Right lobe of liver (tissue), 6 donors: ENCODE data around the gene ERICH3. TPM values are rescaled to one million over a fixed set of nuclear protein-coding genes. Genes with fewer than 3 reads are reported as not detected.

Experiments used
- ATAC-seq, 4 donors: fragments of 200-7000 bp; cut with Tn5 transposase; one replicate each; pipeline ENCODE4 v1.9.1; 2020; ENCODE audit warnings: mild to moderate bottlenecking in 4 of 4, moderate library complexity in 4 of 4
- DNase-seq, 3 donors: peaks; one replicate each; pipeline ENCODE4 v3.0.0-alpha.2; 2020
- H3K27ac ChIP-seq, 3 donors: fragments of 200-600 bp; one replicate each; pipeline ENCODE4 v1.8.0; 2022
- H3K27me3 ChIP-seq, 2 donors: fragments of 200-600 bp; one replicate each; pipeline ENCODE4 v1.8.0; 2022
- H3K36me3 ChIP-seq, 4 donors: fragments of 200-600 bp; sonication (generic) in 1 of 4; one replicate each; pipeline versions ENCODE4 v1.5.1 to v1.8.0; 2017 to 2022; ENCODE audit warnings: control low read depth in 1 of 4
- H3K4me1 ChIP-seq, 4 donors: fragments of 200-600 bp; sonication (generic) in 1 of 4; one replicate each; pipeline versions ENCODE4 v1.5.1 to v1.8.0; 2017 to 2022; ENCODE audit warnings: control low read depth in 1 of 4
- H3K4me3 ChIP-seq, 3 donors: fragments of 200-600 bp; one replicate each; pipeline ENCODE4 v1.8.0; 2022
- H3K9me3 ChIP-seq, 4 donors: fragments of 200-600 bp; sonication (generic) in 1 of 4; one replicate each; pipeline versions ENCODE4 v1.5.1 to v1.8.0; 2017 to 2022; ENCODE audit warnings: control low read depth in 1 of 4
- POLR2A ChIP-seq: fragments of 450-650 bp; IDR thresholded peaks from one replicate; pipeline ENCODE4 v1.6.1; 2017; ENCODE audit warnings: antibody characterized with exemption, mild to moderate bottlenecking
- WGBS: methylation state at CpG from one replicate; pipeline ENCODE4 v1.1.6; 2018; ENCODE audit warnings: low coverage, low lambda C conversion rate; ENCODE audit not compliant: insufficient coverage; ENCODE audit errors: missing lambda C conversion rate; 5-methylcytosine and 5-hydroxymethylcytosine counted together
- intact Hi-C, 2 donors: fragments of 100-400 bp; cut with DNase I; formaldehyde crosslinking; loops; one replicate each; pipeline versions ENCODE4 v1.11.2 to v1.14.1; 2022
- total RNA-seq, 6 experiments: library from RNA; depleted of rRNA in 2 of 6; stranded (reverse); fragments of >200 nt in 2 of 6; fragmentation: NEBNext Ultra II Directional in 3 of 6; extraction: Animal tissue kit (Norgen Biotek cat#: 25700) in 3 of 6; gene quantifications; one replicate each; pipeline versions ENCODE4 v1.1.0 to v1.2.4, GENCODE V29; 2016 to 2023
- TF ChIP-seq, protein P1 (sequence below), 4 donors: fragments of 200-600 bp in 3 of 4; fragments of 450-650 bp in 1 of 4; IDR thresholded peaks; one replicate each; pipeline versions ENCODE4 v1.5.1 to v1.8.0; 2016 to 2022; ENCODE audit warnings: antibody characterized with exemption in 4 of 4, mild to moderate bottlenecking in 2 of 4
- donor health status: DM: no; HTN: yes; CAD: no.
- donor health status: DM: no; HTN: no; CAD: no.
- donor health status: DM: no; HTN: no; CAD: no.
- donor health status: DM: no; HTN: yes; CAD: no.
- donor health status: DM: no; HTN: yes; CAD: no.

ERICH3 gene
- total RNA-seq, 6 experiments from 2014 or later: 0.06 to 0.51 (median 0.14) TPM; not detected in 2

DNA sequence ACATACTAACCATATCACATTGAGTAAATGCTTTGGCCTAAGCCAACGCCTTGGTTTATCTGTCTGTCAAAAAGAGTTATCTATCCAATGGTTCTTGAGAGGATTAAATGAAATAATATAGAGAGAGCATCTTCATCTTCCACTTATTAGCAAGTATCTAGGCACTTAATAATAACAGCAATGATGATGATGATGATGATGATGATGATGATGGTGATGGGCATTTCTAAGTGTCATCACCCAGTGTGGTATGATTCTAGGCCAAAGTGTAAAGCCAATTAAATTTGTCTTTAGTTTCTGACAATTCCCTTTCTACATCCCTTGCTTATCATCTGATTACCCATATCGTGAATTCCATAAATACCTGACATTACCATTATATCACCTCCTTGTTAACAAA lies 95.5 kb downstream of the ERICH3 start:
- intact Hi-C loops: no loop called here
- WGBS: 82% methylated on average over 2 of the region's 2 CpGs
- DNase-seq (no peak), ATAC-seq (no peak)
- Histone ChIP-seq H3K9me3 (no peaks in the 10 kb centered on the region), H3K36me3 (no peaks in the 10 kb centered on the region), H3K27me3 (no peaks in the 10 kb centered on the region), H3K4me3 (no peak overlapping the region), H3K4me1 (no peaks in the 10 kb centered on the region), H3K27ac (no peak overlapping the region)
- TF ChIP-seq POLR2A: no peak
- TF ChIP-seq, protein P1, sequence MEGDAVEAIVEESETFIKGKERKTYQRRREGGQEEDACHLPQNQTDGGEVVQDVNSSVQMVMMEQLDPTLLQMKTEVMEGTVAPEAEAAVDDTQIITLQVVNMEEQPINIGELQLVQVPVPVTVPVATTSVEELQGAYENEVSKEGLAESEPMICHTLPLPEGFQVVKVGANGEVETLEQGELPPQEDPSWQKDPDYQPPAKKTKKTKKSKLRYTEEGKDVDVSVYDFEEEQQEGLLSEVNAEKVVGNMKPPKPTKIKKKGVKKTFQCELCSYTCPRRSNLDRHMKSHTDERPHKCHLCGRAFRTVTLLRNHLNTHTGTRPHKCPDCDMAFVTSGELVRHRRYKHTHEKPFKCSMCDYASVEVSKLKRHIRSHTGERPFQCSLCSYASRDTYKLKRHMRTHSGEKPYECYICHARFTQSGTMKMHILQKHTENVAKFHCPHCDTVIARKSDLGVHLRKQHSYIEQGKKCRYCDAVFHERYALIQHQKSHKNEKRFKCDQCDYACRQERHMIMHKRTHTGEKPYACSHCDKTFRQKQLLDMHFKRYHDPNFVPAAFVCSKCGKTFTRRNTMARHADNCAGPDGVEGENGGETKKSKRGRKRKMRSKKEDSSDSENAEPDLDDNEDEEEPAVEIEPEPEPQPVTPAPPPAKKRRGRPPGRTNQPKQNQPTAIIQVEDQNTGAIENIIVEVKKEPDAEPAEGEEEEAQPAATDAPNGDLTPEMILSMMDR (IDR thresholded peaks at IDR 0.05): no peak

DNA sequence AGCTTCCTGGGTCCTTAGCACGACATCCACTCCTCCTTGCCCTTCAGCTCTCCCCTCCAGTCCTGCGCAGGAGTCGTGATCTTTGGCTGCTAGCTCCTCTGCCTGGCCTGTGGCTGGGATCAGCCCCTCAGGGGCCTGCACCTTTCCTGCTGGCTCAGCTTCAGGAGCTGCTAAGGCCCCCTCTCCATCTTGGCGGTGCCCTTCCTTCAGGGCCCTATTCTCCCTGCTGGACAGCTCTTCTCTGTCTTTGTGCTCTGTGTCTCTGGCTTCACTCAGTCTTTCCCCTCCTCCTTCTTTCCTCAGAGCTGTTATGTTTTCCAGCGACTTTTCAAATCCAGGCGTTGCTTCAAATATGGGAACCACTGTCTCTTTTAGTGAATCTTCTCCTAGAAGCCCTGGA lies 101.7 kb downstream of the ERICH3 start:
- peak in 1 of 4 donors; percentile 21 for ATAC-seq
- DNase-seq: no peak
- intact Hi-C loops: no loop called here

DNA sequence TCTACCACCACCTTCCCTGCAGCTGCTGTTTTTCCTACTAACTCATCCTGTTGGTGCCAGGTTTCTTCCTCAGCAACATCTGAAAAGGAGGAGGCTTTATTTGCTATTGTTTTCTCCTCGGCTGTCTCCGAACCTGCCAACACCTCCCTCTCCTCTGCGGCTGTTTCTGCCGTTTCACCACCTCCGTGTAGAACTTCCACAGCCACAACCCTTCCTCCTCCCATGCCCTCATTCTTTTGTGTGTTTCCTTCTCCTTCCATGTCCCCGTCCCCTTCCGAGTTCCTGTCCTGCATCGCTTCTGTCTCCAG lies 102.1 kb downstream of the ERICH3 start:
- no peaks in the 10 kb centered on the region for H3K36me3 ChIP-seq
- 45% methylated on average over 8 of the region's 8 CpGs for WGBS
- H3K27ac ChIP-seq: no peak overlapping the region
- no peak overlapping the region for H3K4me3 ChIP-seq
- intact Hi-C loops: no loop called here
- ATAC-seq (no peak), DNase-seq (no peak)
- H3K4me1 ChIP-seq: no peaks in the 10 kb centered on the region
- TF ChIP-seq, protein P1 (IDR thresholded peaks at IDR 0.05): no peak
- no peaks in the 10 kb centered on the region for H3K27me3 ChIP-seq
- no peaks in the 10 kb centered on the region for H3K9me3 ChIP-seq

More for the DNA sequence above, 101.7 kb downstream of the ERICH3 start:
- WGBS: 80% methylated on average over 6 of the region's 6 CpGs
- Histone ChIP-seq H3K4me3 (no peak overlapping the region), H3K9me3 (no peaks in the 10 kb centered on the region), H3K27me3 (no peaks in the 10 kb centered on the region), H3K36me3 (no peaks in the 10 kb centered on the region), H3K27ac (no peak overlapping the region), H3K4me1 (no peaks in the 10 kb centered on the region)
- TF ChIP-seq POLR2A: no peak
- TF ChIP-seq, protein P1 (IDR thresholded peaks at IDR 0.05): no peak

DNA sequence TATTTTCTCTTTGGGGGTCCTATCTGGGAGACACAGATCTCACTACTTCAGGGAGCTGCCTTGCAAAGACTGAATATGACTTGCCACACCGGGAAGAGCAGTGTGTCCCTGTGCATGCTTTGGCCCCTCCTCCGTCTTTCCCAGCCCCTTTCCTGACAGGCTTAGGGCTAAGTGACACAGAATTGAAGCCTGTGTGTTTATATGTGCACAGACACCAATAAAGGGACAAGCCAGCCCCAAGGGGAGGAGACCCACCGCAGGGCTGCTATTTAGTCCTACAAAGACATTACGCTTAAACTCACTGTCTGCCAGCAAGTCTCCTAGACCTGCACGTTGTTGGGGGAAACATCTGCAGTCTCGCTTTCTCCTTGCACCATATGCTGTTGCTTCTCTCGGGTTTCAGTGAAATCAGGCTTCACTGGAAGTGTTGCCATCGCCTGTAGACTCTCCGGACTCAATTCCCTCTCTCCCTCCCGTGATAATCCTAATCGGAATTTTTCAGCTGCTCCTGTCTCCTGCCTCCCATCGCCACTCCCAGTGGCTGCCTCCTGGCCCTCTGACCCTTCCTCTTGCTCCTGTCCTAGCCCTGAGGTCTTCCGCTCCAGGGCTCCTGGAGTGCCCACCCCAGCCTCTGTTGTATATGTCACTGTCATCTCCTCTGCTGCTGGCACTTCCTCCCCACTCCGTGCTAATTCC lies 102.6 kb downstream of the ERICH3 start:
- Histone ChIP-seq H3K27ac (no peak overlapping the region), H3K9me3 (no peaks in the 10 kb centered on the region), H3K36me3 (no peaks in the 10 kb centered on the region), H3K27me3 (no peaks in the 10 kb centered on the region), H3K4me1 (no peaks in the 10 kb centered on the region), H3K4me3 (no peak overlapping the region)
- WGBS: 37% methylated on average over 11 of the region's 14 CpGs
- intact Hi-C loops: no loop called here
- DNase-seq (no peak), ATAC-seq (no peak)
- TF ChIP-seq POLR2A: no peak
- TF ChIP-seq, protein P1 (IDR thresholded peaks at IDR 0.05): no peak

DNA sequence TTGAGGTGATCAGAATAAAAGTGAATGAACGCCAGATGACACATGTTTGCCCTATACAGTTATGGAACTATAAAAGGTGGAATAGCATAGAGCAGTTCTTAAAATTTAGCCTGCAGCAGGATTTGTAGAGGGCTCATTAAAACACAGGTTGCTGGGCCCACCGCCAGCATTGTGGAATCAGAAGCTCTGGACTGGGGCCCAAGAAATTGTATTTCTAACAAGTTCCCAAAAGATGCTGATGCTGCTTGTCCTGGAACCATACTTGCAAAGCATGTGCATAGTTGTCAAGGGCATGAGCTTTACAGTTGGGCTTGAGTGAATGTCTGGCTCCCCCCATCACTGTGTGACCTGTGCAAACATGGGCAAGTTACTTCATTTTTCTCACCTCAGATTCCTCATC lies 123.7 kb downstream of the ERICH3 start:
- WGBS: 82% methylated on average over 2 of the region's 2 CpGs
- no peaks in the 10 kb centered on the region for H3K27me3 ChIP-seq
- no peaks in the 10 kb centered on the region for H3K36me3 ChIP-seq
- no peaks in the 10 kb centered on the region for H3K4me1 ChIP-seq
- no peak overlapping the region for H3K4me3 ChIP-seq
- intact Hi-C loops: no loop called here
- DNase-seq (no peak), ATAC-seq (no peak)
- TF ChIP-seq, protein P1 (IDR thresholded peaks at IDR 0.05): no peak
- no peak for TF ChIP-seq POLR2A
- no peak overlapping the region for H3K27ac ChIP-seq
- H3K9me3 ChIP-seq: no peaks in the 10 kb centered on the region
